Measurements from ENCODE around the gene LMX1B.

- TF ChIP-seq TAF1 (IDR thresholded peaks at IDR 0.05; ENCODE audit: borderline replicate concordance, insufficient read depth, low read length) (no peak), REST (IDR thresholded peaks at IDR 0.05; ENCODE audit: insufficient read depth in 1 of 2, low read depth in 2 of 2, low read length in 2 of 2) (no peak), SIN3A (IDR thresholded peaks at IDR 0.05; ENCODE audit: borderline replicate concordance, insufficient read depth, low read length) (no peak)
These were observed 29.1 kb downstream of the LMX1B start for GRCh38 chr9:126642839-126643238.

Data from PFSK-1 (cell line).